Daoy (cell line): ENCODE data around the gene MAFG. TPM values are rescaled to one million over a fixed set of nuclear protein-coding genes. Genes with fewer than 3 reads are reported as not detected.

ENCODE experiments used
- DNase-seq: peaks from one replicate; pipeline ENCODE4 v3.0.0-alpha.2; 2015; ENCODE audit warnings: low read depth
- total RNA-seq: library from RNA; depleted of rRNA; stranded (reverse); fragments of >200 nt; shearing (Covaris generic); gene quantifications from 2 replicates; pipeline ENCODE4 v1.2.3, GENCODE V29; 2014

MAFG gene
- total RNA-seq, 1 experiment from 2014 or later: 20.9 TPM

DNA sequence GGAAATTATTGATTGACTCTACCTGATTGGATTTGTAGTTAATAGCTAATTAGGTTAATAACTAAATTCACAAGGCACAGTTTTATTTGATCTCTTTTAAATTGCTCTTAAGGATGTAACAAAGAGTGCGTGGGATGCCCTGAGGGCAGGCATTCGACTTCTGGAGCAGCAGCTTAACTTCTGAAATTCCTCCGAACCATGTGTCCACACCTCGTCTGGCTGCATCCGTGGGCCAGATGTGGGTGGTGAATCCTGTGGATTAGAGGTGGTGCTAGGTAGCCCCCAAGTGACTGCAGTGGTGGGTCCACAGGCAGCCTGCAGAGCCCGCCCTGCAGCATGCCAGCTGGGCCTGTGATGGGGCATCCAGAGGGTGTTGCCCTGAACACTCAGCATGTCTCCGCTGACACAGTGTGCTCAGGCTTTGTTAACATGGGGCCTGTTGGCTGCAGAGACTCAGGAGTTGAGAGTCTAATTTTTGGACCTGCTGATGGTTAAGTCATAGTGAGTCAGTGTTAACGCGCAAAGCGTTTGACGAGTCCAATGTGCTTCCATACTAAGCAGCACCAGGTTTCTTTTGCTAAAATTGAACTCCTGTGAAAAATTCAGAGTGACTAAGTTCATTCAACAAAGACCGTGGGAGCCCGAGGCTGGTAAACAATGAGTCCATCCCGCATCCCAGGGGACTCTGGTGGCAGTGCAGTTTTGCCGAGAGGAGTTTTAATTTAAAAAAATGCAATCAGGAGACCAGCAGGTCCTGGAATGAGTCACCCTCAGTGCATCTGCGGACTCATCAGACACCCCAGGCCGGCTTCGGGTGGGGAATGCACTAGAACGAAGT lies 29.3 kb downstream of the MAFG start:
- DNase-seq: peak; percentile 94

DNA sequence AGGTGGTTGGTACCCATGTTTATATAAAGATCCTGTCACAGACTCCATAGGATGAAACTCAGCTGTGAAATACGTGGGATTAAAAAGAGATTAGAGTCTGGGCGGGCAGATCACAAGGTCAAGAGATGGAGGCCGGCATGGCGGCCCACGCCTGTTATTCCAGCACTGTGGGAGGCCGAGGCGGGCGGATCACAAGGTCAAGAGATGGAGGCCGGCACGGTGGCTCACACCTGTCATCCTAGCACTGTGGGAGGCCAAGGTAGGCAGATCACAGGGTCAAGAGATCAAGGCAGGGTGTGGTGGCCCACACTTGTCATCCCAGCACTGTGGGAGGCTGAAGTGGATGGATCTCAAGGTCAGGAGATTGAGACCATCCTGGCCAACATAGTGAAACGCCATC lies 32.1 kb downstream of the MAFG start:
- no peak for DNase-seq

DNA sequence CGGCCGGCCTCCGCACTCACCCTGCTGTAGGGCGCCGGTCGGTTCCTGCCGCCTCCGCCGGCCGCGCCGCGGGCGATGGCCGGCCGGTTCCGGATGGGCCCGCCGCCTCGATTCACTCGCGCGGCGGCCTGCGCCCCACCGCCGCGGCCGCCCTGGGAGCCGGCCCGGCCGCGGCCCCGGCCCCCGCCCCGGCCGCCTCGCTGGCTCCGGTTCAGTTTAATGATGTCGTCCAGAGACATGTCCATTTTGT lies 36.3 kb downstream of the MAFG start:
- DNase-seq: no peak

DNA sequence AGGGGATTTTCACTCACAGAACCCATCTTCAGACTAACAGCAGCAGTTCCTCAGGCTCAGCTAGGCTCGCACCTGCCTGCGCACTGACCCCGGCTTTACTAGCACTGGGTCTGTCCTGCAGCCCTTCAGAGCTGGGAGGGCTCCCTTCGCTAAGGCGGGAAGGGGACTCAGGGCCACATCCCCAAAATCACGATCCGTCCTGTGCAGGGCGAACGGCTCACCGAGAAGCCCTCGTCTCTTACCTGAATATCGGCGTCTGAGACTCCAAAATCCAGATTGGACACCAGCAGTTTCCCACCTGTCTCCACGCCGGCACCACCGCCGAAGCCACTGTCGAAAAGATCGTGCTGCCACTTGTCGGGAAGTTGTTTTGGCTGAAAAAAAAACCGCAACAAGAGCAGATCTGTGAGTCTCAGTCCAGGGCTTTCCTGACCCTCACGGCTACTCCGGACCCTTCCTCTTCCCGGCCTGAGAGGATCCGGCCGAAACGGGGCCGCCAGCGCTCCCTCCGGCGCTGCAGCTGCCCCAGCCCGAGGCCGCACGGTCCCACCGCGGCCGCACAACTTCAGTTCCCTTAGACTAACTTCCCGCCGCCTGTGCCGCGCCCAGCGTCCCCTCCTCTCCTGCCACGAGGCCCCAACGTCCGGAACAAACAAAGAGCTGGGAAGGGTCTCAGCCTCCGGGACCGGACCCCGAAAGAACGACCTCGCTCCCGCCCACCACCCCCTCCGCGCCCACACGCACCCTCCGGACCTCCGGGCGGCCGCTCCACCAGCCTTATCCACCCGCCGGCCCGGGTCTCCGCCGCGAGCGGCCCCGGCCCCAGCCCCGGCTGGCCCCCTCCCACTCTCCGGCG lies 36.9 kb downstream of the MAFG start:
- no peak for DNase-seq

DNA sequence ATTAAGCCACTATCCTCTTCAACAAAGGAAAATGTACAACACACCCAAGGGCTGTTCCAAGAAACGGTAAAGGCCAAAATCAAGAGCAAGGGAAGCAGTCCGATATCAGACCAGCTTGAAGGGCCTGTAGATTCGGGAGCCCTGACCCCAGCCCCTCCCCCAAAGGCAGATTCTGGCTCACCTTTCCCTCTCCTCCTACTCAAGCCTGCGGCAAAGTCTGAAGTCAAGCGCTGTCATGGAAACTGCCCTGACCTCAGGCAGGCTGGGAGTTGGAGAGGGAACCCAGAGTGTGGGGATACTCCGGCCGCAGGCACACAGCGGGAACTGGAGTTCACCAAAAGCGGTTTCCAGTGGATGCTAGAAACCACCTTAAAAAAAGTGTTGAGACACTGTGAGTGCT lies 37.9 kb downstream of the MAFG start:
- no peak for DNase-seq

DNA sequence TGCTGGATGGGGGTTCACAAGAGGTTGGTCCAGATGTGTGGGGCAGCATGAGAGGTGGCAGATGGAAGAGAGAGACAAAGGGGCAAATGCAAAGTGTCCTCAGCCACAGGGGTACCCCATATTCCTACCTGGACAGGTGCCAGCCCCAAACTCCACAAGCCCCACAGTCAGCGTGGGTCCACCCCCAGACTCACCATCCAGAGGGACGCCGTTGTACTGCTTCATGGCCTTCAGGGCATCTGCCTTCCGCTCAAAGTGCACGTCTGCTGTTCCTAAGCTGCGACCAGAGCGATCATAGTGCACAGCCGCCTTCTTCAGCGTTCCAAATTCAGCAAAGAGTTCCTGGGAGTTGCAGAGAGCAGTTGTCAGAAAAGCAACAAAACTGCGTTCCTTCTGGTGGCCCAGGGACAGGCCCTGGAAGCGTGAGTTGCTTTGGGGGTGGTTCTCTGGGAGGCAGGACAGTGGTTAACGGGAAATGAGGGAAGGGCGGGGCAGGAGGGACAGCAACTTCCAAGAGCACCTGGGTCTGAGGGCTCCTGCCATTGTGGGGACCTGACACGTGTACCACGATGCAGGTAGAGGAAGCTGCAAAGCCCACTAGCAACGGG lies 38.4 kb downstream of the MAFG start:
- no peak for DNase-seq

DNA sequence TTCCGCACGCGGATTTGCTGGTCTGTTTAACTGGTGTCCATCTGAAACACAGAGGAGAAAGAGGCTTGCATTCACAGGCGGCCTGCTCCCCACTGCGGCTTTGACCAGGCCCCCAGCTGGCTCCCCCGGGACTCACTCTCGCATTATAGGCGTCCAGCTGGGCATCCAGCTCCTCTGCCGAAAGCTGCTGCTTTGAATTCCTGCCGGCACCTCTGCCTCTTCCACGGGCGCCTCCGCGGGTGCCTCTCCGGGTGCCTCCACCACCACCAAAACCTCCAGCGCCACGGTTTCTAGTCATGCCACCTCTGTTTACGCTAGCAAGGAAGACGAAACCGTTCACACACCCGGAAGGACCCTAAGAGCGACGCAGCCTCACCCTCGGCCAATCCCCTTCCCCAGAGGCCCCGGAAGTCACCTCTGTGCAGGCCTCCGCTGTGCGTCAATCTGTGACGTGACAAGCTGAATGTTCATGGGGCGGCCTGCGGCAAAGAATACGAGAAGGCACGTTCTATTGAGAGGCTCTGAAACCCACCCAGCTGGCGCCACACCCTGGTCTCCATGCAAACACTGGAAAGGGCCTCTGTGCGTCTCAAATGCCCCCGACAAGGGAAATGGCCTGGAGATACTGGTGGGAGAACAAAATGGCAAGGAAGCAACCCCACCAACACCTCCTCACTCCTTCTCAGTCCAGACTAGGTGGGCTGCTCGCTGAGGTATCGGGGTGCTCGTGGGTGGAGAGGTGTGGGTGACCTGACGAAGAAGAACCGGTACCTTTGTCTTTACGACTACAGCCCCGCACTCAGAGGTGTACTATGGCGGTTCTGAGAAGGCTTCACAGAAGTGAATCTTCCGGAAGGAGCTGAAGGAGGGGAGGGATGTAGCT lies 39.2 kb downstream of the MAFG start:
- DNase-seq: no peak

DNA sequence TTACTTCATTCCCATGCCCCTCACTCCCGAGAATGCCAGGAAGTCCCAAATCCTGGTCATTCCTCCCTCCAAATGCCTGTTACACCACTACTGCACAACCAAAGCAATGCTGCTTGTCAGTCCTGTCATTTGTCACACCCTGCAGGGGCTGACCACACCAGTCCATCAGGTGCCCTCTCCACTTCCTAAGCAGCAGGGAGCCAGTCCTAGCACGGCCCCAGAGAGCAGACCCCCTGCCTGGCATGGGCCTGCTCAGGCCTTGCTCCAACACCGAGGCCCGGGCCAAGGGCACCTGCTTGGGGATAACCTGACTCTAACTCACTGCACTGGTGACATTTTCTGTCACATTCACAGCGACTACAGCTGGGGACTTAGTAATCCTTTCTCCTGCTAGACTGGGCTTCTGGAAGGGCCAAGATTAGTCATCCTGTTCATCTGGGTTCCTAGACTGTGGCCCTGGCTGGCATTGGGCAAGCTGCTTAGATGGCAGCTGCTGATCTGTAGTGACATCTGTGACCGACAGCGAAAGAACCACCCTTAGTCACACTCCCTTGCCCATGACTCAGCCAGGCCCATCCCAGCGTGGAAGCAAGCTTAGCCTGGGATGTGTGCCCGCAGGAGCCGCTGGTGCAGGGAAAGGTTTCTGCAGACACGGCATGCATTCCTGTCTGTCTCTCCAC lies 41.5 kb downstream of the MAFG start:
- DNase-seq: peak; percentile 67

DNA sequence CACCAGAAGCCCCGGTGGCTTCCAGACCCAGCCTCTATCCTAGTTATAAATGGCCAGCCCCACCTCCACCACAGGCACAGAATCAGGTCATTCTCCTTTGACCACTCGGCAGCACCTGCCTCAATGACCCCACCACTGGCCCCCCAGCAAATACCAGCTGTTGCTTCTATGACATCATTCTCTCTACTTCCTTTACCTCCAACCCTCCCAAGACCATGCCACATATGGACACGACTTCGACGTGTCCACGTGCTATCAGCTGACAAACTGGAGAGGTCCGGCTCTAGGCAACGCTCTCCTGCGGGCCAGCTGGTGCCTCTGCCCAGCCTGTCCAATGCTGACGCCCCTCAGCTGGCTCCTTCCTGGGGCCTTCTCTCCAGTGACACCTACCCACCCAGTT lies 42.1 kb downstream of the MAFG start:
- no peak for DNase-seq

DNA sequence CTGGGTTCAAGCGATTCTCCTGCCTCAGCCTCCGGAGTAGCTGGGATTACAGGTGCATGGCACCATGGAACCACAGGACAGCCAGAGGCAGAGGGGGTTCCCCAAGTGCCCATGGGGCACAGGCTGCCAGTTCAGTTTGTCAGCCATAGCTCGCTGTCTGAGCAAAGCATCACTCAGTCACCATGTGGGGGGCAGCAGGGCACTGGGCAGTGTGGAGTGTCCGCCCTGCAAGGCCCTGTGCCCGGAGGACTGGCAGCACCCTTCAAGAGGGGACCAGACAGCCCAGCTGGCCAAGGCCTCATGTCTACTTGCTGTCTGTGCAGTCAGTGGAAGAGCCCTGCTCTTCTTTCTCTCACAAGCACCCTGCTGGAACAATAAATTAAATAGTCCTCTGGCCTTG lies 42.6 kb downstream of the MAFG start:
- DNase-seq: no peak

DNA sequence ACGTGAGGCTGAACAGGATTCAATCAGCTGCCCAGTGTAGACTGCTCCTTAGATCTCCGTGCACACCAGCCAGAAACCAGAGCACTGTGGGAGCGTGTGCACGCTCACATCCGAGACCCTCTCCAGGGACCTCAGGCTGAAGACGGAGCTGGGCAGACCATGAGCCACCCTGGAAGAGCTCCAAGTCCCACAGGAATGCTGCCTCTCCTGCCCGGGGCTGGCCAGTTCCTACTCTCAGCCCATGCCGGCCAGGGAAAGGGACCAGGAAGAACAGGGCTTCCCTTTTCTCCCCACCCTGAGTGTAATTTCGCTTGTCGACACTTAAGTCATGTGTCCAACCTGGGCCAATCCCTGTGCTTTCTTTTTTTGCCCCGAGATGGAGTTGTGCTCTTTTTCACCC lies 43.0 kb downstream of the MAFG start:
- no peak for DNase-seq

DNA sequence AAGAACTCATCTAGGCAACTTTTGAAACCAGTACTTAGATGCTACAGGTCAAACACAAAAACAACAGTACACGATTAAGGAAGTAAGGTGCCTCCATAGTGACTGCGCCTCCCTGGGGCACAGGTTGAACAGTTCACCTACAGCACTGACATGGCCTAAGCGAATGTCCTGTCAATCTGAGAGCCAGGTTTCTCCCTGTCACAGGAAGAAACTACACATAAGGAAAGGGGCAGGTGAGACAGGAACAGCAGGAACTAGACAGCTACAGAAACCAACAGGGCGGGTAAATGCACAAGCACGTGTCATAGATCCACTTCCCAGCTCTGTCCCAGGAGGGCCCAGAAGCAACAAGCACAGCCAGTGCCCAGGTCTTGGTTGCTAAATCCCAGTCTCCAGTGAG lies 48.4 kb downstream of the MAFG start:
- no peak for DNase-seq

DNA sequence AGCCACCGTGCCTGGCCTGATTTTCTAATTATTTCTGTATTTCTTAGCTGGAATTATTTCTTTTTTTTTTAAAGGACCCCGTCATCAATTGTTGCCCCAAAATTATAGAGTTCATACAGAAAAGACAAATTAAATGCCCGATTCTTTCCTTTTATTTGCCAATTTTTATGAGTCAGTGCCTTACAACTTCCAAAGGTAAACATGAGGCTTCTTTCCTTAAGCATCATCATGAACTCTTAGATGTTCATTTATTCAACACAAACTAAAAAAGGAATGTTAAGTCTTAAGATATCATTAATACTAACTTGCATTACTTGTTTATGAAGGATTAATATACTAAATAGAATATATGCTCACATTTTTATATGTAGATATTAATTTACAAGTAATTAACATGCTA lies 49.2 kb downstream of the MAFG start:
- DNase-seq: no peak

DNA sequence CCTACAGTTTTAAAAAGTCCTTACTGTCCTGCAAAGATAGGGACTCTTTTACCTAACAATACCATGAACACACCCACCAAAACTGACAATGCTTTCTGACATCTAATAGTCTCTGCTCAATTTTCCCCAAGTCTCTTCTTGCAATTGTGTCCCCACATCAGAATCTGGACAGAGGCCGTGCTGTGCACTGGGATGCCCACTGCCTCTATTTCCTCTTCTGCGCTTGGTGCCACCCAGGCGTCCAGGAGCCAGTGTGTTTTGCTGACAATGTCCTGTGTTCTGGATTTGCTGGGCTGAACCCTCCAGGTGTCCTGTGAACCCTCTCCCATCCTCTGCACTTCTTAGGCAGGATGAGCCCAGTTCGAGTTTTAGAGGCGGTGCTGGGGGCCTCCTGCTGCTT lies 50.0 kb downstream of the MAFG start:
- no peak for DNase-seq

DNA sequence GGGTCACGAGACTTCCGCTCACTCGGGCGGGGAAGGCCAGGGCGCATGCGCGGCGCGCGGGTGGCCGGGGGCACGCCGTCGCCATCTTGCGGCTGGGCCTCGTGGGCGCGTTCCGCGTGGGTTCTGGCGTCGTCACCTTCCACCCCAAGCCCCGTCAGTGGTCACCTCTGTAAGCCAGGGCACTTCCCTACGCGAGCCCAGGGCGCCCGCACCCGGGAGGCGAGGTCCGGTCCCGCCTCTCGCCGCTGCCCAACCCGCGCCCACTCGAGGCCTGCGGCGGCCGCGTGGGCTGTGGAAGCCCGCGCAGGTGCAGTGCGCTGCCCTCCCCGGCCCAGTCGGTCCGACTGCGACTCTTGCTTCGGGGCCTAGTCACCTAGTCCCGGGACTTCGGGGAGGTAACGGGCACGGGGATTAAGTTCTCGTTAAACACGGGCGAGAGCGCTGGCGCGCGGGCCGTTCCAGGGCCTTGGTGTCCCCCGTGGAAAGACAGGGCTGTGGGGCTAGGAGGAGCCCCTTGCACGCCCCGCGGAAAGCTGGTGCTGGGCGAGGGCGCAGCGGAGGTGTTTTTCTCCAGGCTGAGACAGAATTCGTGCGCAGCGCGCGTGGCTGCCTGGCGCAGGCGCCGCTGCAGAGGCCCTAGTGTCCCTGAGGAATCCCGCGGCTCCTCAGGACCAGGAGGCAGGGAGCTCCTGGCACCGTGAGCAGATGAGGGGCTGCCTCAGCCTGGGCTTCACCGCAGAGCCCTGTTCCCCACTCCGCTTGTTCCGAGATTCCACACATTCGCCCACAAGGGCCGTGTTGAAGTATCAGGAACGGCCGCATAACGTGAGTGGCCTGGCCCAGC lies 55.9 kb downstream of the MAFG start:
- DNase-seq: peak; percentile 96

DNA sequence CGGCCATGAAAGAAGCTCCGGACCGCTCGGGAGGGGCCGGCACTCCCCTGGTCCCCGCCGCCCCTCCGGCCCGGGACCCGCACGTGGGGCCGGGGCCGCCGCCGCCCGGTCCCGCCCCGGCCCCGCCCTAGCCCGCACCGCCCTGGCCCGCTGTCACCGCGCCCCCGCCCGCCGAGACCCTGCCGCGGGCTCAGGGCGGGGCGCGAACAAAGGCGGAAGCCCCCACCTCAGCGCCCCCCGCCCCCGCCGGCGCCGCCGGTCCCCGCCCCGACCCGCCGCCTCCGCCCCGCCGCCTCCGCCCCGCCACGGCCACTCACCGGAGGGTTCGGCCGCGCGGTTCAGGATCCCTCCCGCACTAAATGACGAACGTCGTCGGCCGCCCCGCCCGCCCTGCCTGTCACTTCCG lies 56.6 kb downstream of the MAFG start, which contains the start of gene ARHGDIA:
Gene ARHGDIA (minus strand): TSS at position 357 of the 406 bp plus-strand sequence. CDS start 1,407 bp downstream, outside the sequence.
- no peak for DNase-seq

DNA sequence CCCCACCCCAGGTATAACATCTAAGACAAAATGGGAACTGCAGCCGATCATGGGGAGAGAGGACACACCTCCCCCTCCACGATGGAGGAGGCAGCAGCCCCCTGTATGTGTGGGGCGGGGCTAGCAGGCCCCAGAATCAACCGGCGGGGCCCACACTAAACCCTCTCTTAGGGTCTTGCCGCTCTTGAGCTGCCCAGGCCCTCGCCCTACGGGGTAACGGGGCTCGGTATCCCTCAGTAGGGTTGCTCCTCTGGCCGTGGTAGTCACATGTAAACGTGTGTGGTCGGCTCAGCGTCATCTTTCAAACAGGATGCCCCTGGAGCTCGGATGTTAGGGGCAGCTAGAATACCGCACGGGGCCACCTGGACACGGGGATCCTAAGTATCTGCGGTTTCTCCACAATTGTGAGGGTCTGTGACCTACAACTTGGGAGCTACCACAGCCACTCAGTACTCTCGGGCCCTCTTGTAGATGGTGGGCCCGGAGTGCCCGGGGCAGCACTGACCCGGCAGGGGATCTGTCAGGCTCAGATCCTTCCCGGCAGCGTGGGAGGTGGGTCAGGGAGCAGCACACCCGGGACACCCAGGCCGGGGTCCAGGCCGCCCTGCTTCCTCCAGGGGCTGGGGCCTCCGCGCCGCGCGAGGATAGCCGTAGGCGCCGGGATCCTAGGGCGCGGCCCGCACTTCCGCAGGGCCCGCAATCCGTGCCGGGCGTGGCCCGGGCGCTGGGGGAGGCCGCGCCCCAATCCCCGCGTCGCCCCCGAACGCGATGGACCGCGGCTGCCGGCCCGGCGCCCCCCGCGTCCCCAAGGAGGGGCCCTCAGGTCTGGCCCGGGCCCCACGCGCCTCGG lies 57.2 kb downstream of the MAFG start:
- DNase-seq: peak; percentile 71

DNA sequence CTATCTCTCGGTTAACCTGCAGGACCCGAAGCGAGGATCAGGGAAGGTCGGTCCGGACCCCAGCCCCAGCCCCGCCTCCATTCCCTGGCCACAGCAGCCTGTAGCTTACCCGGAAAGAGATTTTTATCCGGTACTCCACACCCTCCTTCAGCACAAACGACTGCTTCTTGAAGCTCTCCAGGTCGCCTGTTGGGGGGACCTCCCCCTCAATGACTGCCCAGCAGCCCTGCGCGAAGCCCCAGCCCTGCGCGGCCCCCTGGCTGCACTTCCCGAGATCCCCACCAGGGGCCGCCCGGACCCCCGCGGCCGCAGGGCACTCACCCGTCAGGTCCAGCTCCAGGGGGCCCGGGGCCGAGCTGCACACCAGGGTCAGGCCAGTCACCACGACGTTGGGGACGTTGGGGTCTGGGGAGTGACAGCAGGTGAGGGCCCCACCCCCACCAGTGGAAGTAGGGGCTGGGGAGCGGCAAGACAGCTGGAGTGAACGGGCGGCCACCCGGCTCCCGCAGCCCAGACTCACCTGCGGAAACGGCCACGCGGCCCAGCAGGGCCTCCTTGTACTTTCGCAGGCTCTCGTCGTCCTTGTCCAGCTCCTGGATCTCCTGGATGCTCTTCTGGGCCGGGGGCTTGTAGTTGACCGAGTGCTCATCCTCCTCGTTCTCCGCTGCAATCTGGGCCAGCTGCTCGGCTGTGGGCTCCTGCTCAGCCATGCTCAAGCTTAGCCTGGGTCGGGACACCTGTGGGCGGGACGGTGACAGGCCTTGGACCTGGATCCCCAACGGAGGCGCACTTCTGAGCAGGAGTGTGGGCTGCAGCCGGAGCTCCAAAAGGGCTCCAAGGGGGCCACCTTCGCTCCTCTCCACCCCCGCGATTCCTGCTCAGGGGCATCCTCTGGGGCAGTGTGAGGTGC lies 58.1 kb downstream of the MAFG start:
- DNase-seq: peak; percentile 39
